MG63 (cell line): ENCODE measurements around the gene CHGA. TPM values are rescaled to one million over a fixed set of nuclear protein-coding genes. Genes with fewer than 3 reads are reported as not detected.

ENCODE experiments used
- DNase-seq: peaks from one replicate; pipeline ENCODE4 v3.0.0-alpha.2; 2020
- H3K27me3 ChIP-seq: fragments of 250-450 bp; sonication (Bioruptor Pico); 2 replicates; pipeline ENCODE4 v1.5.1; 2020; ENCODE audit warnings: mild to moderate bottlenecking, moderate library complexity
- H3K36me3 ChIP-seq: fragments of 250-450 bp; sonication (Bioruptor Pico); 2 replicates; pipeline ENCODE4 v1.5.1; 2020; ENCODE audit warnings: mild to moderate bottlenecking, moderate library complexity
- H3K4me3 ChIP-seq: fragments of 250-450 bp; sonication (Bioruptor Pico); 2 replicates; pipeline ENCODE4 v1.5.1; 2020; ENCODE audit warnings: mild to moderate bottlenecking, moderate library complexity
- H3K9me3 ChIP-seq: fragments of 250-450 bp; sonication (Bioruptor Pico); 2 replicates; pipeline ENCODE4 v1.5.1; 2020; ENCODE audit warnings: mild to moderate bottlenecking, moderate library complexity
- total RNA-seq: library from RNA; depleted of rRNA; stranded (reverse); fragments of >200 nt; shearing (Covaris generic); gene quantifications from 2 replicates; pipeline ENCODE4 v1.2.3, GENCODE V29; 2014; ENCODE audit warnings: low replicate concordance; rRNA removed

CHGA gene
- total RNA-seq, 1 experiment from 2014 or later, result not detected

GRCh38 chr14:92976268-92976667 lies 53.3 kb downstream of the CHGA start:
- no peaks in the 10 kb centered on the region for H3K9me3 ChIP-seq
- 0 out of 2 replicates have a peak, but pooled peaks cover 2% of the 10 kb centered on the region for H3K36me3 ChIP-seq
- no peak overlapping the region for H3K4me3 ChIP-seq
- no peaks in the 10 kb centered on the region for H3K27me3 ChIP-seq
- DNase-seq, result no peak

GRCh38 chr14:92978229-92979021 lies 55.5 kb downstream of the CHGA start:
- Histone ChIP-seq H3K27me3 (no peaks in the 10 kb centered on the region), H3K36me3 (0 out of 2 replicates have a peak, but pooled peaks cover 2% of the 10 kb centered on the region), H3K9me3 (no peaks in the 10 kb centered on the region), H3K4me3 (no peak overlapping the region)
- no peak for DNase-seq

GRCh38 chr14:92980866-92981265 lies 57.9 kb downstream of the CHGA start:
- H3K4me3 ChIP-seq, result no peak overlapping the region
- 0 out of 2 replicates have a peak, but pooled peaks cover 2% of the 10 kb centered on the region for H3K36me3 ChIP-seq
- DNase-seq, result no peak
- no peaks in the 10 kb centered on the region for H3K9me3 ChIP-seq
- no peaks in the 10 kb centered on the region for H3K27me3 ChIP-seq

- no peak for DNase-seq
- H3K27me3 ChIP-seq, result no peaks in the 10 kb centered on the region
- no peak overlapping the region for H3K4me3 ChIP-seq
- 0 out of 2 replicates have a peak, but pooled peaks cover 2% of the 10 kb centered on the region for H3K36me3 ChIP-seq
- no peaks in the 10 kb centered on the region for H3K9me3 ChIP-seq
Measured at GRCh38 chr14:92981726-92982125, 58.8 kb downstream of the CHGA start.

GRCh38 chr14:92982956-92983355 lies 60.0 kb downstream of the CHGA start:
- no peak for DNase-seq
- Histone ChIP-seq H3K27me3 (no peaks in the 10 kb centered on the region), H3K4me3 (no peak overlapping the region), H3K9me3 (no peaks in the 10 kb centered on the region), H3K36me3 (no peaks in the 10 kb centered on the region)

GRCh38 chr14:92984082-92984788 lies 61.3 kb downstream of the CHGA start:
- H3K9me3 ChIP-seq, result no peaks in the 10 kb centered on the region
- DNase-seq, result no peak
- H3K36me3 ChIP-seq, result no peaks in the 10 kb centered on the region
- H3K27me3 ChIP-seq, result no peaks in the 10 kb centered on the region
- H3K4me3 ChIP-seq, result no peak overlapping the region

Other genes with a start within 250 kb of the CHGA start
- 31.4 and 41.9 TPM in 2 replicates for gene LGMN, start 174.5 kb upstream of the CHGA start, total RNA-seq
- gene GOLGA5, start 128.8 kb upstream of the CHGA start, total RNA-seq, result 9.1 and 14.2 TPM in 2 replicates
- gene ITPK1, start 192.8 kb downstream of the CHGA start, total RNA-seq, result 37.7 and 39.9 TPM in 2 replicates